LNCAP (cell line): Measurements from ENCODE around the gene CBFB.

Source experiments
- CTCF ChIP-seq: fragments of 450-650 bp; IDR thresholded peaks from 2 replicates; pipeline ENCODE4 v1.5.1; 2017; ENCODE audit warnings: mild to moderate bottlenecking

Gene CBFB

GRCh38 chr16:67027046-67027445 is 1.9 kb upstream of the CBFB start:
- TF ChIP-seq CTCF, result no peak

- no peak for TF ChIP-seq CTCF
These were observed 718 bp upstream of the CBFB start for GRCh38 chr16:67028167-67028695.

- TF ChIP-seq CTCF, result no peak
These were observed 526 bp downstream of the CBFB start for GRCh38 chr16:67029254-67030096.

- no peak for TF ChIP-seq CTCF
These were observed 1.4 kb downstream of the CBFB start for GRCh38 chr16:67030221-67030962.

GRCh38 chr16:67034487-67034886 is 5.5 kb downstream of the CBFB start:
- TF ChIP-seq CTCF, result no peak

DNA sequence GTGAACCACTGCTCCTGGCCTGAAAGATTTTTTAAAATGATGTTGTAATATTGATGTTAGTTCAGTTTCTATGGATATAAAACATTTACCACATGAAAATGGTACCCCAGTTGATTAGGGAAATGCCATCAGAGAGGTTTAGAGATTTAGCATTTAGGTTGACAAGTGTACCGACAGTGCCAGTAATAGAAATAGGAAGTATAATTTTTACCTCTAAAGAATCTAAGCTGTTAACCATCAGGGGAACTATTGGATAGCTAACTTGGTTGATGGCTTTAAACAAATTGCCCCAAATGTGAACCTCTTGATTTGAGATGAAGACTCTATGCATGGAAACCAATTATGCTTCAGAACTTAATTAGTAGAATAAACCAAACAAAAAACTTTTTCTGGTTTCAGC is 6.4 kb downstream of the CBFB start:
- no peak for TF ChIP-seq CTCF

DNA sequence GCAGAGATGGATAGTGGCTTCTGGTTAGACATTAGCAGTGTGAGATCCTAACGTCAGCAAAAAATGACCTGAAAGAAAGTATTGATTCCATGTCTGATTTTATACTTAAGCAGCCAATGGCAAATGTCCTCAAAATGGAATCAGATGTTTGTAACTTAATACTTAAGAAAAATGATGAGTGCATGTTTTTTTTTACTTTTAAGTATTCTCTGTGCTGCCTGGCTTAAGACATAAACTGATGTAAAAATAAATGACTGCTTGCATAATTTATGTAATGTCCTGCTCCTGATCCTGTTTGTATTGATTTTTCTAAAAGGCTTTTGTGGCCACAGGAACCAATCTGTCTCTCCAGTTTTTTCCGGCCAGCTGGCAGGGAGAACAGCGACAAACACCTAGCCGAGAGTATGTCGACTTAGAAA is 7.4 kb downstream of the CBFB start:
- no peak for TF ChIP-seq CTCF
